Measurements from ENCODE around the gene SYT2.

The SYT2 gene

GRCh38 chr1:202576816-202577215 is 133.4 kb downstream of the SYT2 start:
- peak; percentile 90 for TF ChIP-seq TEAD4 (IDR thresholded peaks at IDR 0.05)
- peak; percentile 91 for TF ChIP-seq NFIC (IDR thresholded peaks at IDR 0.05)
- no peak for TF ChIP-seq YY1 (IDR thresholded peaks at IDR 0.05; ENCODE audit: low read depth)
- TF ChIP-seq CREB1 (IDR thresholded peaks at IDR 0.05; ENCODE audit: low read depth) = no peak
- TF ChIP-seq REST (IDR thresholded peaks at IDR 0.05; ENCODE audit: low read depth) = no peak
- no peak for TF ChIP-seq ZBTB7A (IDR thresholded peaks at IDR 0.05; ENCODE audit: low read depth)
- TF ChIP-seq EP300 (IDR thresholded peaks at IDR 0.05; ENCODE audit: borderline replicate concordance) = peak; percentile 93
- no peak for TF ChIP-seq TAF1 (IDR thresholded peaks at IDR 0.05; ENCODE audit: low read depth)
- TF ChIP-seq MAX (IDR thresholded peaks at IDR 0.05) = peak; percentile 81
- TF ChIP-seq EGR1 (IDR thresholded peaks at IDR 0.05) = no peak
- TF ChIP-seq CEBPB (IDR thresholded peaks at IDR 0.05) = peak; percentile 99
- peak; percentile 83 for TF ChIP-seq TCF12 (IDR thresholded peaks at IDR 0.05; ENCODE audit: low read depth)
- peak; percentile 14; the same call in 1 of the 2 replicates for TF ChIP-seq RAD21 (IDR thresholded peaks at IDR 0.05; ENCODE audit: low read depth)
- no peak for TF ChIP-seq USF1 (IDR thresholded peaks at IDR 0.05)
- TF ChIP-seq FOXM1 (IDR thresholded peaks at IDR 0.05; ENCODE audit: borderline replicate concordance, low read depth) = peak; percentile 68; the same call in 1 of the 2 replicates

- TF ChIP-seq EGR1 (IDR thresholded peaks at IDR 0.05) = no peak
These were observed 134.2 kb downstream of the SYT2 start for GRCh38 chr1:202575918-202576653.

- TF ChIP-seq EP300 (IDR thresholded peaks at IDR 0.05; ENCODE audit: borderline replicate concordance) (no peak), CREB1 (IDR thresholded peaks at IDR 0.05; ENCODE audit: low read depth) (no peak), RAD21 (IDR thresholded peaks at IDR 0.05; ENCODE audit: low read depth) (no peak), TEAD4 (IDR thresholded peaks at IDR 0.05) (no peak), TAF1 (IDR thresholded peaks at IDR 0.05; ENCODE audit: low read depth) (no peak)
These were observed 137.4 kb downstream of the SYT2 start for GRCh38 chr1:202572867-202573266.

- TF ChIP-seq USF1 (IDR thresholded peaks at IDR 0.05) = no peak
- TF ChIP-seq RAD21 (IDR thresholded peaks at IDR 0.05; ENCODE audit: low read depth) = peak; percentile 81
- TF ChIP-seq TCF12 (IDR thresholded peaks at IDR 0.05; ENCODE audit: low read depth) = no peak
- no peak for TF ChIP-seq MAX (IDR thresholded peaks at IDR 0.05)
- TF ChIP-seq CREB1 (IDR thresholded peaks at IDR 0.05; ENCODE audit: low read depth) = no peak
These were observed 138.4 kb downstream of the SYT2 start for GRCh38 chr1:202571719-202572339.

- 0 out of 2 replicates have a peak, but pooled peaks have one; percentile 38 for TF ChIP-seq FOXM1 (IDR thresholded peaks at IDR 0.05; ENCODE audit: borderline replicate concordance, low read depth)
- peak; percentile 64 for TF ChIP-seq TCF12 (IDR thresholded peaks at IDR 0.05; ENCODE audit: low read depth)
- TF ChIP-seq YY1 (IDR thresholded peaks at IDR 0.05; ENCODE audit: low read depth) = no peak
- no peak for TF ChIP-seq USF1 (IDR thresholded peaks at IDR 0.05)
- TF ChIP-seq CEBPB (IDR thresholded peaks at IDR 0.05) = no peak
- no peak for TF ChIP-seq EGR1 (IDR thresholded peaks at IDR 0.05)
- no peak for TF ChIP-seq REST (IDR thresholded peaks at IDR 0.05; ENCODE audit: low read depth)
- TF ChIP-seq EP300 (IDR thresholded peaks at IDR 0.05; ENCODE audit: borderline replicate concordance) = peak; percentile 75
- TF ChIP-seq ZBTB7A (IDR thresholded peaks at IDR 0.05; ENCODE audit: low read depth) = no peak
- 0 out of 2 replicates have a peak, but pooled peaks have one; percentile 44 for TF ChIP-seq NFIC (IDR thresholded peaks at IDR 0.05)
- no peak for TF ChIP-seq TAF1 (IDR thresholded peaks at IDR 0.05; ENCODE audit: low read depth)
- TF ChIP-seq TEAD4 (IDR thresholded peaks at IDR 0.05) = 0 out of 2 replicates have a peak, but pooled peaks have one; percentile 36
- no peak for TF ChIP-seq CREB1 (IDR thresholded peaks at IDR 0.05; ENCODE audit: low read depth)
These were observed 140.6 kb downstream of the SYT2 start for GRCh38 chr1:202569393-202570322.
